ENCODE measurements around the gene PSENEN. TPM values are rescaled to one million over a fixed set of nuclear protein-coding genes. Genes with fewer than 3 reads are reported as not detected.

The PSENEN gene
- total RNA-seq, 1 experiment from 2014 or later, result 69.7 TPM

DNA sequence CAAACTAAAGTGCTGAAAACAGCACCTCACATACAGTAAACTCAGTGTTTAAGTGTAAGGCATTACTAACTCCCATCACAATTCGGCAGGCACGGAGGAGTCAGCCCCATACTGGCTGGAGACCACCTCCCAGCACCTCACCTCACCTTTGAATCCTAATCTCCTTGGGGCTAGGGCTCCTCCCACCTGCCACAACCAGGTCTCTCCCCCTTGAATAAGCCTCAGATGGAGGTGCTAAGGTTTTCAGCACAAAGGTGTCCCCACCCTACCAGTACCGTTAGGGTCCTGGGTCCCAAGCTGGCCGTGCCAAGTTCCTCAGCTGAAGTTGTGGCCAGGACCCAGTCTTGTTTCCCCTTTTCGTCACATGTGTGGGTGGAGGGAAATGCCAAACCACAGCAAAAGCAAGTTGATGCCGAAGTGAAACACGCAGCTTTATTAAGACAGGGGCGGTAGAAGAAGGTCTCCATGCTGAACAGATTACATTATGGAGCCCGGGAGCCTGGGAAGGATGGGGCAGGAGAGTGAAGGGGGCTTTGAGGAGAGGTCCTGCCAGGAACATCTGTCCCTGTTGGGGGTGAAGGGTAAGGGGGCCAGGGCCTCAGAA lies 3.2 kb upstream of the PSENEN start, which contains the start of gene IGFLR1:
Gene IGFLR1, minus strand, starts transcription at position 332 of the 604 bp plus-strand sequence. CDS start 1,272 bp downstream, outside the sequence.
- peak within 1 kb of the TSS; percentile 46 to 73 for H3K4me3 Mint-ChIP-seq
- no peak within 1 kb of the TSS for H2BK20ac ChIP-seq (ENCODE audit: low read depth, low read length, poor library complexity, severe bottlenecking)
- no peaks in the 10 kb centered on the region for H3K9me3 ChIP-seq (ENCODE audit: control insufficient read depth, low read depth, low read length)
- no peak for TF ChIP-seq CTCF (conservative IDR thresholded peaks at IDR 0.05)
- no CpG with 5 or more reads among the region's 9 CpGs for WGBS (ENCODE audit: extremely low coverage, insufficient read length, low lambda C conversion rate)
- H3K79me2 ChIP-seq (ENCODE audit: insufficient read depth, low read length), result no peaks in the 10 kb centered on the region
- no peaks in the 10 kb centered on the region for H3K27me3 Mint-ChIP-seq (ENCODE audit: low read depth)
- H4K91ac ChIP-seq (ENCODE audit: insufficient read length, low read depth, low read length), result no peak within 1 kb of the TSS
- no peak within 1 kb of the TSS for H2BK120ac ChIP-seq (ENCODE audit: low read depth, low read length, poor library complexity, severe bottlenecking)
- no peak within 1 kb of the TSS for H3K18ac ChIP-seq (ENCODE audit: insufficient read length, low read depth, low read length)
- no peaks in the 10 kb centered on the region for H4K20me1 ChIP-seq (ENCODE audit: control insufficient read depth, insufficient read depth, insufficient read length)
- H3K9me3 Mint-ChIP-seq, result no peaks in the 10 kb centered on the region
- H3K27ac Mint-ChIP-seq, result peak within 1 kb of the TSS in 1 of 3 experiments; percentile 69; a peak in 2 of 7 replicates
- no peak within 1 kb of the TSS for H4K8ac ChIP-seq (replicated peaks; ENCODE audit: insufficient read length, low read depth, low read length)
- H3K4me1 ChIP-seq (ENCODE audit: insufficient read depth, low read length), result peaks cover 4% of the 10 kb centered on the region; the same call in 1 of the 2 replicates
- peaks cover 3% of the 10 kb centered on the region for H3K79me1 ChIP-seq (ENCODE audit: insufficient read depth, low read depth, low read length, poor library complexity, severe bottlenecking)
- H3K14ac ChIP-seq (ENCODE audit: insufficient read depth, low read length), result no peak within 1 kb of the TSS
- no peak within 1 kb of the TSS for H3K9ac ChIP-seq (ENCODE audit: extremely low read depth, insufficient read length, low read length)
- no peak within 1 kb of the TSS for H3T11ph ChIP-seq (ENCODE audit: low read length)
- H3K4ac ChIP-seq (ENCODE audit: low read depth, low read length), result no peak within 1 kb of the TSS
- no peak within 1 kb of the TSS for H2BK5ac ChIP-seq (ENCODE audit: insufficient read length, low read length)
- no peaks in the 10 kb centered on the region for H3K27me3 ChIP-seq (ENCODE audit: insufficient read depth, low read length)
- H2BK12ac ChIP-seq (ENCODE audit: insufficient read length, low read depth, low read length), result no peak within 1 kb of the TSS
- peaks cover 20 to 33% of the 10 kb centered on the region in 2 experiments for H3K4me1 Mint-ChIP-seq
- H3K4me2 ChIP-seq (ENCODE audit: insufficient read depth, insufficient read length, low read length), result peak within 1 kb of the TSS; percentile 58
- H2AFZ ChIP-seq (ENCODE audit: low read length), result no peak within 1 kb of the TSS
- H4K5ac ChIP-seq (ENCODE audit: insufficient read length, low read depth, low read length), result no peak within 1 kb of the TSS
- H3K36me3 Mint-ChIP-seq (ENCODE audit: insufficient read depth in 1 of 3, low read depth in 3 of 3), result peaks cover 17 to 28% (median 18%) of the 10 kb centered on the region in 3 experiments; a peak in 6 of 7 replicates
- H3K23ac ChIP-seq (ENCODE audit: insufficient read length, low read depth, low read length), result no peak within 1 kb of the TSS
- H3K27ac ChIP-seq (ENCODE audit: insufficient read length, low read depth, low read length), result no peak within 1 kb of the TSS
- no peak for DNase-seq
- H3K23me2 ChIP-seq (ENCODE audit: insufficient read length, low read depth, low read length, poor library complexity, severe bottlenecking), result peaks cover 18% of the 10 kb centered on the region
- H2AK5ac ChIP-seq (ENCODE audit: insufficient read length, low read length), result no peak within 1 kb of the TSS
- H2BK15ac ChIP-seq (ENCODE audit: low read depth, low read length), result no peak within 1 kb of the TSS
- H3K56ac ChIP-seq (ENCODE audit: insufficient read length, low read depth, low read length), result no peak within 1 kb of the TSS
